IMR-90 (cell line): ENCODE measurements around the gene SEC14L1. TPM values are rescaled to one million over a fixed set of nuclear protein-coding genes. Genes with fewer than 3 reads are reported as not detected.
A peak's percentile ranks its signal among the peaks of the same experiment; 100 is the strongest.

Experiments used
- ATAC-seq: fragments of 200-7000 bp; cut with Tn5 transposase; 2 replicates; pipeline ENCODE4 v1.9.1; 2020; ENCODE audit warnings: low read depth, mild to moderate bottlenecking, moderate library complexity
- BruUV-seq: library from RNA; stranded (reverse); fragments of 400-500 nt; replicated peaks from 2 replicates; lab custom pipeline; 2021; lab: Mats Ljungman, UMichigan
- CTCF ChIA-PET: fragments of 300-600 bp; formaldehyde crosslinking; extraction: SDS; loops from one replicate; lab custom pipeline; 2021; ENCODE audit warnings: antibody characterized with exemption; lab: Yijun Ruan, JAX
- POLR2A ChIA-PET: fragments of 300-600 bp; sonication (Branson Sonifier 250); formaldehyde crosslinking; loops from one replicate; lab custom pipeline; 2022; ENCODE audit warnings: antibody characterized with exemption; ENCODE audit not compliant: unreplicated experiment; lab: Charles Lee
- DNase-seq: peaks from one replicate; pipeline ENCODE4 v3.0.0; 2013
- H2AFZ ChIP-seq: replicated peaks from 2 replicates; pipeline ENCODE3; 2013; ENCODE audit warnings: low read length, mild to moderate bottlenecking; ENCODE audit not compliant: poor library complexity
- H2AK5ac ChIP-seq: 2 replicates; pipeline ENCODE4 v1.6.1; 2013; ENCODE audit warnings: low read depth, low read length, inconsistent platforms
- H2AK9ac ChIP-seq: replicated peaks from 2 replicates; pipeline ENCODE3; 2013; ENCODE audit warnings: mild to moderate bottlenecking, low read depth, low read length, moderate library complexity; ENCODE audit not compliant: poor library complexity
- H2BK120ac ChIP-seq: 2 replicates; pipeline ENCODE4 v1.6.1; 2013; ENCODE audit warnings: low read depth, low read length, inconsistent platforms
- H2BK15ac ChIP-seq: 3 replicates; pipeline ENCODE4 v1.6.1; 2013; ENCODE audit warnings: low read depth, low read length, inconsistent platforms
- H2BK20ac ChIP-seq: 2 replicates; pipeline ENCODE4 v1.6.1; 2013; ENCODE audit warnings: low read depth, mild to moderate bottlenecking, inconsistent platforms, low read length, moderate library complexity
- H2BK5ac ChIP-seq: 2 replicates; pipeline ENCODE4 v1.6.1; 2013; ENCODE audit warnings: mild to moderate bottlenecking, low read depth, low read length, inconsistent platforms; ENCODE audit not compliant: poor library complexity, severe bottlenecking
- H3K14ac ChIP-seq: replicated peaks from 2 replicates; pipeline ENCODE4 v1.6.1; 2013; ENCODE audit warnings: low read depth, low read length, inconsistent platforms
- H3K18ac ChIP-seq: 2 replicates; pipeline ENCODE4 v1.6.1; 2013; ENCODE audit warnings: low read depth, low read length, control low read depth
- H3K23ac ChIP-seq: 2 replicates; pipeline ENCODE4 v1.6.1; 2013; ENCODE audit warnings: low read depth, low read length, inconsistent platforms
- H3K27ac ChIP-seq: 2 replicates; pipeline ENCODE4 v1.5.1; 2013; ENCODE audit warnings: mild to moderate bottlenecking, control low read depth, low read length; ENCODE audit not compliant: insufficient read depth
- H3K27me3 ChIP-seq: 2 replicates; pipeline ENCODE4 v1.6.1; 2013; ENCODE audit warnings: low read length; ENCODE audit not compliant: control insufficient read depth, insufficient read depth
- H3K36me3 ChIP-seq: 2 replicates; pipeline ENCODE4 v1.6.1; 2013; ENCODE audit warnings: low read length, mixed read lengths; ENCODE audit not compliant: control insufficient read depth, insufficient read depth
- H3K4ac ChIP-seq: 2 replicates; pipeline ENCODE4 v1.6.1; 2013; ENCODE audit warnings: low read depth, low read length, inconsistent platforms
- H3K4me1 ChIP-seq: 2 replicates; pipeline ENCODE4 v1.6.1; 2013; ENCODE audit warnings: low read length, mixed read lengths; ENCODE audit not compliant: control insufficient read depth, insufficient read depth
- H3K4me2 ChIP-seq: 2 replicates; pipeline ENCODE4 v1.6.1; 2013; ENCODE audit warnings: low read depth, mild to moderate bottlenecking, control low read depth, low read length, moderate library complexity
- H3K4me3 ChIP-seq: 2 replicates; pipeline ENCODE4 v1.5.1; 2013; ENCODE audit warnings: low read depth, mild to moderate bottlenecking, control low read depth, low read length, moderate library complexity; ENCODE audit not compliant: insufficient read depth
- H3K56ac ChIP-seq: 2 replicates; pipeline ENCODE4 v1.6.1; 2013; ENCODE audit warnings: low read length, inconsistent platforms; ENCODE audit not compliant: insufficient read depth; ENCODE audit errors: extremely low read depth
- H3K79me1 ChIP-seq, 2 experiments: 2 replicates each; pipeline ENCODE4 v1.6.1; 2013; ENCODE audit warnings: low read length in 2 of 2, inconsistent platforms in 1 of 2, low read depth in 1 of 2
- H3K9ac ChIP-seq: 2 replicates; pipeline ENCODE4 v1.6.1; 2013; ENCODE audit warnings: low read depth, low read length, control low read depth
- H3K9me1 ChIP-seq: 2 replicates; pipeline ENCODE4 v1.6.1; 2013; ENCODE audit warnings: low read length, inconsistent platforms; ENCODE audit not compliant: insufficient read depth
- H3K9me3 ChIP-seq: 2 replicates; pipeline ENCODE4 v1.6.1; 2013; ENCODE audit warnings: low read length; ENCODE audit not compliant: control insufficient read depth, insufficient read depth
- H4K20me1 ChIP-seq: 2 replicates; pipeline ENCODE4 v1.6.1; 2013; ENCODE audit warnings: low read length, inconsistent platforms; ENCODE audit not compliant: insufficient read depth
- H4K5ac ChIP-seq: 2 replicates; pipeline ENCODE4 v1.6.1; 2013; ENCODE audit warnings: mild to moderate bottlenecking, low read depth, low read length, control low read depth
- H4K8ac ChIP-seq, 2 experiments: 2 replicates each; pipeline ENCODE4 v1.6.1; 2013; ENCODE audit warnings: low read depth in 2 of 2, low read length in 2 of 2, control low read depth in 1 of 2, inconsistent platforms in 1 of 2
- H4K91ac ChIP-seq: 2 replicates; pipeline ENCODE4 v1.6.1; 2013; ENCODE audit warnings: low read depth, low read length, inconsistent platforms; ENCODE audit not compliant: insufficient read depth
- BHLHE40 ChIP-seq: fragments of 150-350 bp; IDR thresholded peaks from 2 replicates; pipeline ENCODE4 v1.6.1; 2016; ENCODE audit warnings: mild to moderate bottlenecking, low read depth, low read length
- CEBPB ChIP-seq: IDR thresholded peaks from 2 replicates; pipeline ENCODE4 v1.6.1; 2012; ENCODE audit warnings: low read depth, low read length, improper control_type of control experiment
- CHD1 ChIP-seq: IDR thresholded peaks from 2 replicates; pipeline ENCODE4 v1.6.1; 2012; ENCODE audit warnings: low read depth, low read length, improper control_type of control experiment
- FOS ChIP-seq: fragments of 150-350 bp; IDR thresholded peaks from 2 replicates; pipeline ENCODE4 v1.6.1; 2016; ENCODE audit warnings: low read depth, low read length
- MAFK ChIP-seq: IDR thresholded peaks from 2 replicates; pipeline ENCODE4 v1.6.1; 2012; ENCODE audit warnings: low read depth, low read length, improper control_type of control experiment
- MAZ ChIP-seq: IDR thresholded peaks from 2 replicates; pipeline ENCODE4 v1.6.1; 2012; ENCODE audit warnings: low read depth, mild to moderate bottlenecking, low read length, improper control_type of control experiment, moderate library complexity, borderline replicate concordance
- MXI1 ChIP-seq: IDR thresholded peaks from 2 replicates; pipeline ENCODE4 v1.6.1; 2012; ENCODE audit warnings: low read depth, mild to moderate bottlenecking, low read length, moderate library complexity, borderline replicate concordance
- NFE2L2 ChIP-seq: fragments of 150-350 bp; IDR thresholded peaks from 2 replicates; pipeline ENCODE4 v1.6.1; 2016; ENCODE audit warnings: low read depth, mild to moderate bottlenecking, low read length
- POLR2A ChIP-seq: IDR thresholded peaks from 2 replicates; pipeline ENCODE4 v1.6.1; 2012; ENCODE audit warnings: mild to moderate bottlenecking, low read depth, low read length
- RAD21 ChIP-seq: IDR thresholded peaks from 2 replicates; pipeline ENCODE4 v1.6.1; 2012; ENCODE audit warnings: low read length, improper control_type of control experiment
- RCOR1 ChIP-seq: IDR thresholded peaks from 2 replicates; pipeline ENCODE4 v1.6.1; 2012; ENCODE audit warnings: mild to moderate bottlenecking, low read length, improper control_type of control experiment; ENCODE audit not compliant: insufficient replicate concordance
- SMC3 ChIP-seq: fragments of 150-350 bp; IDR thresholded peaks from 2 replicates; pipeline ENCODE4 v1.6.1; 2016; ENCODE audit warnings: low read depth, mild to moderate bottlenecking, antibody characterized with exemption, low read length, moderate library complexity
- USF2 ChIP-seq: fragments of 150-350 bp; IDR thresholded peaks from 2 replicates; pipeline ENCODE4 v1.6.1; 2017; ENCODE audit warnings: mild to moderate bottlenecking, antibody characterized with exemption, low read length, low read depth
- WGBS, 2 experiments: methylation state at CpG; one replicate each; pipeline versions ENCODE4 v1.1.5 to v1.1.7; 2013; ENCODE audit warnings: missing lambda C conversion rate in 2 of 2; ENCODE audit not compliant: insufficient read length in 1 of 2; ENCODE audit errors: extremely low coverage in 2 of 2; 5-methylcytosine and 5-hydroxymethylcytosine counted together
- dilution Hi-C: fragments of 300-500 bp; cut with HindIII; formaldehyde crosslinking; loops from one replicate; pipeline ENCODE4 v1.14.3; 2018; ENCODE audit warnings: low sequenced_read_pairs; ENCODE audit not compliant: unreplicated experiment
- in situ Hi-C: fragments of 300-500 bp; cut with MboI; formaldehyde crosslinking; loops from 3 replicates; pipeline ENCODE4 v1.14.3; 2019; ENCODE audit warnings: low sequenced_read_pairs, inconsistent platforms, mixed read lengths
- intact Hi-C: fragments of 100-400 bp; cut with micrococcal nuclease; formaldehyde crosslinking; loops from 2 replicates; pipeline ENCODE4 v1.10.0; 2022
- polyA plus RNA-seq, 3 experiments: library from polyadenylated mRNA; depleted of rRNA; stranded (reverse); fragments of >200 nt; gene quantifications; 2 replicates each; pipeline ENCODE4 v1.2.3, GENCODE V29; 2012; ENCODE audit warnings: low replicate concordance in 1 of 3
- total RNA-seq: library from RNA; depleted of rRNA; stranded (reverse); fragments of >200 nt; gene quantifications from 2 replicates; pipeline ENCODE4 v1.2.3, GENCODE V29; 2012
- TF ChIP-seq, protein P1 (sequence below): conservative IDR thresholded peaks from 2 replicates; pipeline ENCODE4 v1.5.1; 2012; ENCODE audit warnings: mild to moderate bottlenecking, low read depth, low read length, improper control_type of control experiment
- TF ChIP-seq, protein P2 (sequence below): fragments of 150-350 bp; IDR thresholded peaks from 2 replicates; pipeline ENCODE4 v1.6.1; 2016; ENCODE audit warnings: low read depth, mild to moderate bottlenecking, low read length, moderate library complexity, borderline replicate concordance

The SEC14L1 gene
- total and polyA plus RNA-seq, 2 of the 4 experiments (the other 2 are of a cell fraction), result 24.9 to 35.8 TPM

DNA sequence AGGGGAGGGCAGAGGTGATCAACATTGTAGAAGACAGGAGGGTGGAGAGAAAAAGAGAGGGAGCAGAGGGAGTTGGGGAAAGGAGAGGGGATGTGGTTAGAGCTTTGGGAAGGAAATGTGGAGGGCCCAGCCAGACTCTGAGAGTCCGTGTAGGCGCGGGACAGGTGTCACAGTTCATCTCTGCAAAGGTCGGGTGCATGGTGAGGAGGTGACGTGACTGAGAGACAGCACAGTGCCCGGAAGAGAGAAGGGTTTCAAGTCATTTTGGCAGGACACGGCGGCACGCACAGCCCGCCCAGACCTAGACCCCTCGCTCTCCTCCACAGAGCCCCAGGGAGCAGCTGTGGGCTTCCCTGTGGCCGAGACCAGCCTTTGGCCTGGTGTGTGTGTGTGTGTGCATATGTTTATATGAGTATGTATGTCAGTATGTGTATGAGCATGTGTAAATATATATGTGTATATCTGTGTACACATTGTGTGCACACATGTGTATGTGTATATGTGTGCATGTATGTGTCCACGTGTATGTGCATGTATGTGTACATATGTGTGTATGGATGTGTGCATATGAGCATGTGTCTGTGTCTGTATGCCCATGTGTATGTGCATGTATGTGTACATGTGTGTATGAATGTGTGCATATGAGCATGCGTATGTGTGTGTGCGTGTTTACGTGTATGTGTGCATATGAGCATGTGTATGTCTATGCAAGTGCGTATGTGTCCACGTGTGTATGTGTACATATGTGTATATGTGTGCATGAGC, 104.6 kb downstream of the SEC14L1 start:
- no peaks in the 10 kb centered on the region for H3K36me3 ChIP-seq
- H3K4ac ChIP-seq, result no peak overlapping the region
- no peaks in the 10 kb centered on the region for H3K9me1 ChIP-seq
- H3K14ac ChIP-seq, result no peak overlapping the region
- ChIA-PET POLR2A (no interaction called here), CTCF (no interaction called here)
- no peak overlapping the region for H3K56ac ChIP-seq
- in situ Hi-C loops, result loop anchor here (25.0 kb wide), 1 partner anchor 383 kb away; the partner anchor contains the start of gene MGAT5B
- no peak overlapping the region for H3K4me3 ChIP-seq
- H4K20me1 ChIP-seq, result no peaks in the 10 kb centered on the region
- H3K79me1 ChIP-seq, result no peaks in the 10 kb centered on the region
- no peak overlapping the region for H2BK15ac ChIP-seq
- peak overlapping the region; percentile 61 for H2AFZ ChIP-seq
- no peak overlapping the region for H2AK9ac ChIP-seq
- H4K8ac ChIP-seq, result no peak overlapping the region
- H2BK5ac ChIP-seq, result no peak overlapping the region
- no peak overlapping the region for H3K4me2 ChIP-seq
- dilution Hi-C loops, result no loop called here
- intact Hi-C loops, result loop anchor here (5.0 kb wide), 1 partner anchor 378 kb away; the partner anchor contains the start of gene MGAT5B
- H3K27ac ChIP-seq, result no peak overlapping the region
- no peaks in the 10 kb centered on the region; the same call in 1 of the 2 replicates for H3K27me3 ChIP-seq
- peaks cover 4% of the 10 kb centered on the region; the same call in 1 of the 2 replicates for H3K4me1 ChIP-seq
- H3K18ac ChIP-seq, result no peak overlapping the region
- H3K9me3 ChIP-seq, result no peaks in the 10 kb centered on the region
- no peak overlapping the region for H2BK20ac ChIP-seq
- ATAC-seq (no peak), DNase-seq (no peak)
- WGBS, 2 experiments, result 69% methylated on average over 9 of the region's 18 CpGs; no CpG with 5 or more reads in 1 of the 2 experiments
- no peak overlapping the region for H3K9ac ChIP-seq
- no TSS peak for BruUV-seq
- no peak overlapping the region for H3K23ac ChIP-seq
- no peak overlapping the region for H2AK5ac ChIP-seq
- H2BK120ac ChIP-seq, result no peak overlapping the region
- H4K5ac ChIP-seq, result no peak overlapping the region
- H4K91ac ChIP-seq, result no peak overlapping the region
- no peak for TF ChIP-seq MXI1
- TF ChIP-seq FOS, result no peak
- no peak for TF ChIP-seq NFE2L2
- TF ChIP-seq USF2, result no peak
- TF ChIP-seq MAFK, result no peak
- TF ChIP-seq BHLHE40, result no peak
- no peak for TF ChIP-seq CEBPB
- no peak for TF ChIP-seq POLR2A
- TF ChIP-seq, protein P1, sequence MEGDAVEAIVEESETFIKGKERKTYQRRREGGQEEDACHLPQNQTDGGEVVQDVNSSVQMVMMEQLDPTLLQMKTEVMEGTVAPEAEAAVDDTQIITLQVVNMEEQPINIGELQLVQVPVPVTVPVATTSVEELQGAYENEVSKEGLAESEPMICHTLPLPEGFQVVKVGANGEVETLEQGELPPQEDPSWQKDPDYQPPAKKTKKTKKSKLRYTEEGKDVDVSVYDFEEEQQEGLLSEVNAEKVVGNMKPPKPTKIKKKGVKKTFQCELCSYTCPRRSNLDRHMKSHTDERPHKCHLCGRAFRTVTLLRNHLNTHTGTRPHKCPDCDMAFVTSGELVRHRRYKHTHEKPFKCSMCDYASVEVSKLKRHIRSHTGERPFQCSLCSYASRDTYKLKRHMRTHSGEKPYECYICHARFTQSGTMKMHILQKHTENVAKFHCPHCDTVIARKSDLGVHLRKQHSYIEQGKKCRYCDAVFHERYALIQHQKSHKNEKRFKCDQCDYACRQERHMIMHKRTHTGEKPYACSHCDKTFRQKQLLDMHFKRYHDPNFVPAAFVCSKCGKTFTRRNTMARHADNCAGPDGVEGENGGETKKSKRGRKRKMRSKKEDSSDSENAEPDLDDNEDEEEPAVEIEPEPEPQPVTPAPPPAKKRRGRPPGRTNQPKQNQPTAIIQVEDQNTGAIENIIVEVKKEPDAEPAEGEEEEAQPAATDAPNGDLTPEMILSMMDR, result no peak
- TF ChIP-seq, protein P2, sequence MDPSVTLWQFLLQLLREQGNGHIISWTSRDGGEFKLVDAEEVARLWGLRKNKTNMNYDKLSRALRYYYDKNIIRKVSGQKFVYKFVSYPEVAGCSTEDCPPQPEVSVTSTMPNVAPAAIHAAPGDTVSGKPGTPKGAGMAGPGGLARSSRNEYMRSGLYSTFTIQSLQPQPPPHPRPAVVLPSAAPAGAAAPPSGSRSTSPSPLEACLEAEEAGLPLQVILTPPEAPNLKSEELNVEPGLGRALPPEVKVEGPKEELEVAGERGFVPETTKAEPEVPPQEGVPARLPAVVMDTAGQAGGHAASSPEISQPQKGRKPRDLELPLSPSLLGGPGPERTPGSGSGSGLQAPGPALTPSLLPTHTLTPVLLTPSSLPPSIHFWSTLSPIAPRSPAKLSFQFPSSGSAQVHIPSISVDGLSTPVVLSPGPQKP, result no peak
- TF ChIP-seq CHD1, result no peak
- no peak for TF ChIP-seq MAZ
- TF ChIP-seq RCOR1, result no peak
- TF ChIP-seq SMC3, result no peak
- TF ChIP-seq RAD21, result no peak
